SW 1271 (cell line): ENCODE measurements around the gene GNAS-AS1.

Experiments
- DNase-seq, 2 experiments: peaks; one replicate each; lab custom pipeline; 2025; lab: John Stamatoyannopoulos, UW

The GNAS-AS1 gene

GRCh38 chr20:58850693-58851174, at the start of gene GNAS-AS1:
TSS of gene GNAS-AS1 (minus strand) at chr20:58850902.
- no peak for DNase-seq

- no peak for DNase-seq
These were observed 49.7 kb upstream of the GNAS-AS1 start for GRCh38 chr20:58900397-58900796.

- no peak for DNase-seq
These were observed 48.8 kb upstream of the GNAS-AS1 start for GRCh38 chr20:58899512-58899911.

- no peak for DNase-seq
These were observed 48.1 kb upstream of the GNAS-AS1 start for GRCh38 chr20:58898629-58899408.

GRCh38 chr20:58897488-58897887, 46.8 kb upstream of the GNAS-AS1 start:
- no peak for DNase-seq

GRCh38 chr20:58896820-58897219, 46.1 kb upstream of the GNAS-AS1 start:
- DNase-seq, result no peak

- DNase-seq, result no peak
These were observed 44.9 kb upstream of the GNAS-AS1 start for GRCh38 chr20:58895448-58896180.

GRCh38 chr20:58894652-58895447, 44.1 kb upstream of the GNAS-AS1 start:
- no peak for DNase-seq

GRCh38 chr20:58893355-58894120, 42.8 kb upstream of the GNAS-AS1 start:
- DNase-seq, result no peak

- DNase-seq, result peak in 1 of 2 experiments; percentile 64
These were observed 42.2 kb upstream of the GNAS-AS1 start for GRCh38 chr20:58892932-58893224.

GRCh38 chr20:58892141-58892931, 41.6 kb upstream of the GNAS-AS1 start:
- peak in 1 of 2 experiments; percentile 67 for DNase-seq

- peak in 1 of 2 experiments; percentile 31 for DNase-seq
These were observed 41.0 kb upstream of the GNAS-AS1 start for GRCh38 chr20:58891718-58892140.

GRCh38 chr20:58891086-58891717, 40.5 kb upstream of the GNAS-AS1 start:
- peak in 1 of 2 experiments; percentile 75 for DNase-seq

GRCh38 chr20:58890518-58891085, 39.9 kb upstream of the GNAS-AS1 start:
- DNase-seq, result peak; percentile 65 to 79

GRCh38 chr20:58889798-58890517, 39.3 kb upstream of the GNAS-AS1 start:
- peak in 1 of 2 experiments; percentile 28 for DNase-seq

GRCh38 chr20:58889334-58889760, 38.6 kb upstream of the GNAS-AS1 start:
- DNase-seq, result peak in 1 of 2 experiments; percentile 60

- DNase-seq, result peak; percentile 67 to 88
These were observed 38.0 kb upstream of the GNAS-AS1 start for GRCh38 chr20:58888521-58889333.

- no peak for DNase-seq
These were observed 37.4 kb upstream of the GNAS-AS1 start for GRCh38 chr20:58888103-58888502.
